ENCODE results near the gene FHL2. TPM values are rescaled to one million over a fixed set of nuclear protein-coding genes. Genes with fewer than 3 reads are reported as not detected.

FHL2 gene
- total and polyA plus RNA-seq, 9 of the 15 experiments (the other 6 are each of a cell fraction or from before 2014, with no cell fraction given), result 7.5 to 33.1 (median 23.9) TPM

GRCh38 chr2:105399207-105399861 is 483 bp upstream of the FHL2 start (continued):
- TF ChIP-seq GTF2E2 (tag; IDR thresholded peaks at IDR 0.05) (no peak; the same call in 1 of the 2 replicates), FIP1L1 (IDR thresholded peaks at IDR 0.05; ENCODE audit: low read depth, low read length, poor library complexity, severe bottlenecking) (no peak), ZNF589 (CRISPR knock-in tag; IDR thresholded peaks at IDR 0.05; ENCODE audit: low read depth) (peak; percentile 89; the same call in 1 of the 2 replicates), MAFG (tag; conservative IDR thresholded peaks at IDR 0.05) (peak; percentile 74), SETDB1 (IDR thresholded peaks at IDR 0.05; ENCODE audit: low read length) (no peak), USF1 (CRISPR knock-in tag; IDR thresholded peaks at IDR 0.05) (no peak), TAF1 (IDR thresholded peaks at IDR 0.05; ENCODE audit: control insufficient read depth, extremely low read depth, insufficient read depth, low read length, severe bottlenecking) (no peak), CSDE1 (IDR thresholded peaks at IDR 0.05) (no peak; a peak in 1 of 4 replicates), CREB1 (IDR thresholded peaks at IDR 0.05) (0 out of 2 replicates have a peak, but pooled peaks have one; percentile 2), CREB1 (CRISPR knock-in tag; IDR thresholded peaks at IDR 0.05) (no peak), TFAM (CRISPR knock-in tag; conservative IDR thresholded peaks at IDR 0.05) (no peak), ZNF224 (CRISPR knock-in tag; IDR thresholded peaks at IDR 0.05) (no peak), CXXC5 (CRISPR knock-in tag; IDR thresholded peaks at IDR 0.05) (0 out of 2 replicates have a peak, but pooled peaks have one; percentile 6), TFAP4 (CRISPR knock-in tag; IDR thresholded peaks at IDR 0.05; ENCODE audit: borderline replicate concordance) (peak; percentile 5; the same call in 1 of the 2 replicates), KLF10 (CRISPR knock-in tag; IDR thresholded peaks at IDR 0.05) (no peak), ZNF75A (CRISPR knock-in tag; IDR thresholded peaks at IDR 0.05) (no peak), ZC3H4 (CRISPR knock-in tag; IDR thresholded peaks at IDR 0.05; ENCODE audit: borderline replicate concordance) (no peak), FOXM1 (IDR thresholded peaks at IDR 0.05; ENCODE audit: low read depth) (no peak), FOXM1 (CRISPR knock-in tag; IDR thresholded peaks at IDR 0.05; ENCODE audit: low read depth) (no peak), HMGN3 (IDR thresholded peaks at IDR 0.05; ENCODE audit: borderline replicate concordance, extremely low read depth, insufficient read length, low read depth, low read length) (peak; percentile 8), NR2C1 (IDR thresholded peaks at IDR 0.05) (no peak), NR2C1 (tag; IDR thresholded peaks at IDR 0.05) (0 out of 2 replicates have a peak, but pooled peaks have one; percentile 21), ZNF41 (CRISPR knock-in tag; conservative IDR thresholded peaks at IDR 0.05) (peak; percentile 52; the same call in 1 of the 2 replicates), BHLHE40 (IDR thresholded peaks at IDR 0.05; ENCODE audit: low read length) (no peak)
- TF ChIP-seq, protein P1, sequence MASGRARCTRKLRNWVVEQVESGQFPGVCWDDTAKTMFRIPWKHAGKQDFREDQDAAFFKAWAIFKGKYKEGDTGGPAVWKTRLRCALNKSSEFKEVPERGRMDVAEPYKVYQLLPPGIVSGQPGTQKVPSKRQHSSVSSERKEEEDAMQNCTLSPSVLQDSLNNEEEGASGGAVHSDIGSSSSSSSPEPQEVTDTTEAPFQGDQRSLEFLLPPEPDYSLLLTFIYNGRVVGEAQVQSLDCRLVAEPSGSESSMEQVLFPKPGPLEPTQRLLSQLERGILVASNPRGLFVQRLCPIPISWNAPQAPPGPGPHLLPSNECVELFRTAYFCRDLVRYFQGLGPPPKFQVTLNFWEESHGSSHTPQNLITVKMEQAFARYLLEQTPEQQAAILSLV (tag; IDR thresholded peaks at IDR 0.05), result no peak
- TF ChIP-seq, protein P2, sequence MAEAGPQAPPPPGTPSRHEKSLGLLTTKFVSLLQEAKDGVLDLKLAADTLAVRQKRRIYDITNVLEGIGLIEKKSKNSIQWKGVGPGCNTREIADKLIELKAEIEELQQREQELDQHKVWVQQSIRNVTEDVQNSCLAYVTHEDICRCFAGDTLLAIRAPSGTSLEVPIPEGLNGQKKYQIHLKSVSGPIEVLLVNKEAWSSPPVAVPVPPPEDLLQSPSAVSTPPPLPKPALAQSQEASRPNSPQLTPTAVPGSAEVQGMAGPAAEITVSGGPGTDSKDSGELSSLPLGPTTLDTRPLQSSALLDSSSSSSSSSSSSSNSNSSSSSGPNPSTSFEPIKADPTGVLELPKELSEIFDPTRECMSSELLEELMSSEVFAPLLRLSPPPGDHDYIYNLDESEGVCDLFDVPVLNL (CRISPR knock-in tag; IDR thresholded peaks at IDR 0.05; ENCODE audit: low read depth), result no peak
